ENCODE measurements around the gene PLD5. TPM values are rescaled to one million over a fixed set of nuclear protein-coding genes. Genes with fewer than 3 reads are reported as not detected.

The PLD5 gene
- under 1 TPM; 0.63 to 0.81 TPM for total RNA-seq
- 1.7 TPM for polyA plus RNA-seq (ENCODE audit: insufficient read depth, low read depth, low replicate concordance)
- long read RNA-seq, donor 1 = 0 reads
- long read RNA-seq, donor 2, partial matches to known transcripts = 0 of 1 reads
- long read RNA-seq, donor 2, other reads (novel, unspliced or antisense) = 0 of 1 reads

GRCh38 chr1:242524571-242525359, at the start of gene PLD5:
PLD5 (minus strand) TSS chr1:242524697.
- 0% methylated on average over 15 to 54 of the region's 77 CpGs for WGBS, 2 donors
- no peaks in the 10 kb centered on the region for H3K36me3 ChIP-seq (ENCODE audit: low read depth, missing control alignments)
- peak within 1 kb of the TSS; percentile 45 to 52 for H3K4me3 ChIP-seq
- DNase-seq = peak; percentile 43
- no peak for TF ChIP-seq CTCF (IDR thresholded peaks at IDR 0.05)
- no peak for TF ChIP-seq POLR2A (IDR thresholded peaks at IDR 0.05)
- no peaks in the 10 kb centered on the region for H3K27me3 ChIP-seq
- intact Hi-C loops (cut with DNase I; ENCODE audit: low total_unique reads) = no loop called here
- H3K27ac ChIP-seq = no peak within 1 kb of the TSS
- no peaks in the 10 kb centered on the region for H3K9me3 ChIP-seq
- peaks cover 9% of the 10 kb centered on the region for H3K4me1 ChIP-seq

GRCh38 chr1:242569867-242570266, 45.4 kb upstream of the PLD5 start:
- Histone ChIP-seq H3K27me3 (no peaks in the 10 kb centered on the region), H3K4me1 (no peaks in the 10 kb centered on the region), H3K4me3 (no peak overlapping the region), H3K36me3 (ENCODE audit: low read depth, missing control alignments) (no peaks in the 10 kb centered on the region), H3K9me3 (no peaks in the 10 kb centered on the region), H3K27ac (no peak overlapping the region)
- no peak for DNase-seq
- intact Hi-C loops (cut with DNase I; ENCODE audit: low total_unique reads) = no loop called here
- 90 to 100% methylated on average over 1 of the region's 1 CpG for WGBS, 2 donors
- no peak for TF ChIP-seq POLR2A (IDR thresholded peaks at IDR 0.05)
- TF ChIP-seq CTCF (IDR thresholded peaks at IDR 0.05) = no peak

GRCh38 chr1:242568666-242569065, 44.2 kb upstream of the PLD5 start:
- H3K9me3 ChIP-seq = no peaks in the 10 kb centered on the region
- no peaks in the 10 kb centered on the region for H3K36me3 ChIP-seq (ENCODE audit: low read depth, missing control alignments)
- WGBS, 2 donors = 75 to 76% methylated on average over 9 of the region's 9 CpGs
- DNase-seq = peak; percentile 61
- TF ChIP-seq POLR2A (IDR thresholded peaks at IDR 0.05) (no peak), CTCF (IDR thresholded peaks at IDR 0.05) (no peak)
- no peaks in the 10 kb centered on the region for H3K4me1 ChIP-seq
- no peak overlapping the region for H3K27ac ChIP-seq
- intact Hi-C loops (cut with DNase I; ENCODE audit: low total_unique reads) = no loop called here
- H3K27me3 ChIP-seq = no peaks in the 10 kb centered on the region
- no peak overlapping the region for H3K4me3 ChIP-seq

GRCh38 chr1:242567596-242567995, 43.1 kb upstream of the PLD5 start:
- Histone ChIP-seq H3K9me3 (no peaks in the 10 kb centered on the region), H3K27ac (no peak overlapping the region), H3K4me3 (no peak overlapping the region), H3K27me3 (no peaks in the 10 kb centered on the region), H3K4me1 (no peaks in the 10 kb centered on the region), H3K36me3 (ENCODE audit: low read depth, missing control alignments) (no peaks in the 10 kb centered on the region)
- TF ChIP-seq POLR2A (IDR thresholded peaks at IDR 0.05) (no peak), CTCF (IDR thresholded peaks at IDR 0.05) (no peak)
- DNase-seq = no peak
- intact Hi-C loops (cut with DNase I; ENCODE audit: low total_unique reads) = no loop called here
- WGBS, 2 donors = 39% methylated on average over 3 of the region's 3 CpGs

All from testis (tissue), 5 donors.